A673 (cell line): ENCODE measurements around the gene TMEM170B.

Source experiments
- EZH2 ChIP-seq: fragments of 200-600 bp; sonication (generic); IDR thresholded peaks from 2 replicates; pipeline ENCODE4 v1.6.1; 2017; ENCODE audit warnings: borderline replicate concordance, low read depth, mild to moderate bottlenecking, mixed read lengths, antibody characterized with exemption, low read length; ENCODE audit not compliant: poor library complexity, severe bottlenecking
- TF ChIP-seq, protein P1 (sequence below): fragments of 300-800, 200-600 bp; sonication (generic); conservative IDR thresholded peaks from 2 replicates; pipeline ENCODE4 v1.5.1; 2017; ENCODE audit warnings: low read depth, mild to moderate bottlenecking, antibody characterized with exemption, low read length, moderate library complexity, mixed read lengths

DNA sequence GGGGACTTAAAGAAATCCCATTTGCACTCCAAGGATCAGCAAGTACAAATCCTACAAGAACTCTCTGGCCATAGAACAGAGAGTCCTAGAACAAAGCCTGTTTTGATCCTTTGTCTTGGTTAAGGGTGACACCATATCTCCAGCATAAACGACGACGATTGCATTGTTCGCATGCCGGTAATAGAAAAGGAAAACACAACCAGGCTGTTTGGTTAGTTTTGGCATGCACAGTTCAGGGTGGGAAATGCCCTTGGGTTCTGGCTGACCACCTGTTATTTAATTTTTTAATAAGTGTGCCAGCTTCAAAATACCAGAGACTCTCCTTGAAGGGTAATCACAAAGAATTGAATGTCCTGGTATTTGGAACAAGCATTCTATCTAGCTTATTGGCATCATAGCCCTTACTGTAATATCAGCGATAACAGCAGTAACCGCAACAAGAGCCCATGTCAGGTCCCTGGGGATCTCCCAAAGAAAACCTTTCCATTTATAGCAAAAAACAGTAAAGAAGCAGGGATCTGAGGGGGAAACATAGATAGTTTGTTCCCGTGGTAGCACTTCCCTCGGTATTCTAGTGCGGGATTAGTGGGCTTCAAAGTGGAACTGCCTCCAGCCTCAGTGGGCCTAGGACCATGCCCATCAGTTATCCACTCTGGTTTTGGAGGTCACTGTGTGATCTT lies 77.1 kb downstream of the TMEM170B start:
- TF ChIP-seq, protein P1, sequence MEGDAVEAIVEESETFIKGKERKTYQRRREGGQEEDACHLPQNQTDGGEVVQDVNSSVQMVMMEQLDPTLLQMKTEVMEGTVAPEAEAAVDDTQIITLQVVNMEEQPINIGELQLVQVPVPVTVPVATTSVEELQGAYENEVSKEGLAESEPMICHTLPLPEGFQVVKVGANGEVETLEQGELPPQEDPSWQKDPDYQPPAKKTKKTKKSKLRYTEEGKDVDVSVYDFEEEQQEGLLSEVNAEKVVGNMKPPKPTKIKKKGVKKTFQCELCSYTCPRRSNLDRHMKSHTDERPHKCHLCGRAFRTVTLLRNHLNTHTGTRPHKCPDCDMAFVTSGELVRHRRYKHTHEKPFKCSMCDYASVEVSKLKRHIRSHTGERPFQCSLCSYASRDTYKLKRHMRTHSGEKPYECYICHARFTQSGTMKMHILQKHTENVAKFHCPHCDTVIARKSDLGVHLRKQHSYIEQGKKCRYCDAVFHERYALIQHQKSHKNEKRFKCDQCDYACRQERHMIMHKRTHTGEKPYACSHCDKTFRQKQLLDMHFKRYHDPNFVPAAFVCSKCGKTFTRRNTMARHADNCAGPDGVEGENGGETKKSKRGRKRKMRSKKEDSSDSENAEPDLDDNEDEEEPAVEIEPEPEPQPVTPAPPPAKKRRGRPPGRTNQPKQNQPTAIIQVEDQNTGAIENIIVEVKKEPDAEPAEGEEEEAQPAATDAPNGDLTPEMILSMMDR, result no peak
- TF ChIP-seq EZH2, result no peak
